Measurements from ENCODE around the gene HEPACAM2.

DNA sequence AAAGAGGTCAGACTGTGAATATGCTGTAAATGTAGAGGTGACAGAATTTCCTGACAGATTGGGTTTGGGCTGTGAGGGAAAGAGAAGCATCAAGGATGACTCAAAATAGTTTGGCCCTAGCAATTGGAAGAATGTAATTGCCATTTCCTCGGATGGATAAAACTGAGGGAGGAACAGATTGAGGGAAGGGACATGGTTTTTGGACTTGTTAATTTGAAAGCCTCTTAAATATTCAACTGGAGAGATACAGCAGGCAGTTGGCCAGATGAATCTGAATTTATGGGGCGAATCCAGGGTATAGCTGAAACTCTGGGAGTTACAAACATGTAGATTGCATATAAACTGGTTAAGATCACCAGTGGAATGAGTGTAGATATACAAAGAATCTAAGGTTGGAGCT lies 9.3 kb upstream of the HEPACAM2 start:
- TF ChIP-seq, protein P1, sequence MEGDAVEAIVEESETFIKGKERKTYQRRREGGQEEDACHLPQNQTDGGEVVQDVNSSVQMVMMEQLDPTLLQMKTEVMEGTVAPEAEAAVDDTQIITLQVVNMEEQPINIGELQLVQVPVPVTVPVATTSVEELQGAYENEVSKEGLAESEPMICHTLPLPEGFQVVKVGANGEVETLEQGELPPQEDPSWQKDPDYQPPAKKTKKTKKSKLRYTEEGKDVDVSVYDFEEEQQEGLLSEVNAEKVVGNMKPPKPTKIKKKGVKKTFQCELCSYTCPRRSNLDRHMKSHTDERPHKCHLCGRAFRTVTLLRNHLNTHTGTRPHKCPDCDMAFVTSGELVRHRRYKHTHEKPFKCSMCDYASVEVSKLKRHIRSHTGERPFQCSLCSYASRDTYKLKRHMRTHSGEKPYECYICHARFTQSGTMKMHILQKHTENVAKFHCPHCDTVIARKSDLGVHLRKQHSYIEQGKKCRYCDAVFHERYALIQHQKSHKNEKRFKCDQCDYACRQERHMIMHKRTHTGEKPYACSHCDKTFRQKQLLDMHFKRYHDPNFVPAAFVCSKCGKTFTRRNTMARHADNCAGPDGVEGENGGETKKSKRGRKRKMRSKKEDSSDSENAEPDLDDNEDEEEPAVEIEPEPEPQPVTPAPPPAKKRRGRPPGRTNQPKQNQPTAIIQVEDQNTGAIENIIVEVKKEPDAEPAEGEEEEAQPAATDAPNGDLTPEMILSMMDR (IDR thresholded peaks at IDR 0.05) = no peak
- no peak for TF ChIP-seq POLR2A (IDR thresholded peaks at IDR 0.05)
